CD4-positive, alpha-beta T cell treated with Interleukin-21 for 1 hour (primary cell): ENCODE results near the gene DYNC2H1.
"Not testable (repeated sequence)": the region's sequence is repeated elsewhere in the genome, so short reads cannot be mapped to it uniquely, and the experiment has no call there.

Source experiments
- DNase-seq: peaks from one replicate; pipeline ENCODE4 v3.0.0-alpha.2; 2020

Gene DYNC2H1

GRCh38 chr11:103125462-103125861, 16.2 kb downstream of the DYNC2H1 start:
- no peak for DNase-seq

GRCh38 chr11:103141986-103142385, 32.8 kb downstream of the DYNC2H1 start:
- DNase-seq = not testable (repeated sequence)

- no peak for DNase-seq
Measured at GRCh38 chr11:103147627-103148026, 38.4 kb downstream of the DYNC2H1 start.

- no peak for DNase-seq
Measured at GRCh38 chr11:103157542-103157941, 48.3 kb downstream of the DYNC2H1 start.

GRCh38 chr11:103164093-103164796, 55.0 kb downstream of the DYNC2H1 start:
- no peak for DNase-seq

GRCh38 chr11:103167166-103167565, 57.9 kb downstream of the DYNC2H1 start:
- DNase-seq = no peak

- DNase-seq = no peak
Measured at GRCh38 chr11:103170865-103171264, 61.6 kb downstream of the DYNC2H1 start.

GRCh38 chr11:103175461-103176129, 66.4 kb downstream of the DYNC2H1 start:
- DNase-seq = no peak

- DNase-seq = no peak
Measured at GRCh38 chr11:103183981-103184611, 74.9 kb downstream of the DYNC2H1 start.

GRCh38 chr11:103202048-103202651, 92.9 kb downstream of the DYNC2H1 start:
- DNase-seq = no peak

- no peak for DNase-seq
Measured at GRCh38 chr11:103210543-103210942, 101.3 kb downstream of the DYNC2H1 start.

- no peak for DNase-seq
Measured at GRCh38 chr11:103215812-103216211, 106.6 kb downstream of the DYNC2H1 start.

GRCh38 chr11:103220133-103220532, 110.9 kb downstream of the DYNC2H1 start:
- no peak for DNase-seq

GRCh38 chr11:103222806-103223205, 113.6 kb downstream of the DYNC2H1 start:
- DNase-seq = no peak

- DNase-seq = no peak
Measured at GRCh38 chr11:103228807-103229206, 119.6 kb downstream of the DYNC2H1 start.

- DNase-seq = no peak
Measured at GRCh38 chr11:103234974-103235373, 125.7 kb downstream of the DYNC2H1 start.

GRCh38 chr11:103241574-103241973, 132.3 kb downstream of the DYNC2H1 start:
- DNase-seq = no peak

- DNase-seq = no peak
Measured at GRCh38 chr11:103254123-103254522, 144.9 kb downstream of the DYNC2H1 start.

GRCh38 chr11:103257360-103257759, 148.1 kb downstream of the DYNC2H1 start:
- DNase-seq = no peak

- no peak for DNase-seq
Measured at GRCh38 chr11:103266167-103266831, 157.1 kb downstream of the DYNC2H1 start.

GRCh38 chr11:103272876-103273275, 163.7 kb downstream of the DYNC2H1 start:
- no peak for DNase-seq

- no peak for DNase-seq
Measured at GRCh38 chr11:103274025-103274424, 164.8 kb downstream of the DYNC2H1 start.

- DNase-seq = no peak
Measured at GRCh38 chr11:103279821-103280220, 170.6 kb downstream of the DYNC2H1 start.
